HepG2 (cell line): ENCODE data around the gene ZNF213. TPM values are rescaled to one million over a fixed set of nuclear protein-coding genes. Genes with fewer than 3 reads are reported as not detected.
A peak's percentile ranks its signal among the peaks of the same experiment; 100 is the strongest.

Source experiments
- TSC22D2 ChIP-seq: sonication (generic); formaldehyde crosslinking; IDR thresholded peaks from 2 replicates; pipeline ENCODE4 v1.5.1; 2020; ENCODE audit warnings: missing genetic modification reagents, mild to moderate bottlenecking, borderline replicate concordance
- ZFP36L1 ChIP-seq: sonication (generic); formaldehyde crosslinking; IDR thresholded peaks from 2 replicates; pipeline ENCODE4 v1.8.0; 2022; ENCODE audit warnings: mild to moderate bottlenecking, missing genetic modification reagents, moderate library complexity
- ZNF713 ChIP-seq: sonication (generic); formaldehyde crosslinking; IDR thresholded peaks from 2 replicates; pipeline ENCODE4 v1.4.0; 2020; ENCODE audit warnings: mild to moderate bottlenecking, missing genetic modification reagents
- ZNF891 ChIP-seq: sonication (generic); formaldehyde crosslinking; IDR thresholded peaks from 2 replicates; pipeline ENCODE4 v1.5.0; 2020; ENCODE audit warnings: mild to moderate bottlenecking, missing genetic modification reagents
- polyA plus RNA-seq, 8 experiments: library from polyadenylated mRNA; depleted of rRNA in 3 of 8; stranded (reverse) in 7 of 8; unstranded in 1 of 8; fragments of >200 nt; fragmentation: Illumina TruSeq in 4 of 8; extraction: Trizol in 4 of 8; gene quantifications; 2 replicates each; pipeline versions ENCODE4 v1.2.1 to v1.2.3, GENCODE V29; 2011 to 2016; ENCODE audit warnings: low read depth in 4 of 8, missing spikeins in 1 of 8, mixed read lengths in 1 of 8; ENCODE audit not compliant: insufficient read depth in 1 of 8
- total RNA-seq, 5 experiments: library from RNA; depleted of rRNA; stranded (reverse); fragments of >200 nt; fragmentation: Illumina TruSeq; extraction: Trizol; gene quantifications; 2 replicates each; pipeline ENCODE4 v1.2.3, GENCODE V29; 2016; ENCODE audit warnings: low read depth in 1 of 5
- TF ChIP-seq, protein P1 (sequence below): sonication (generic); formaldehyde crosslinking; IDR thresholded peaks from 2 replicates; pipeline ENCODE4 v1.9.0; 2021; ENCODE audit warnings: mild to moderate bottlenecking, missing genetic modification reagents
- TF ChIP-seq, protein P2 (sequence below): sonication (generic); formaldehyde crosslinking; IDR thresholded peaks from 2 replicates; pipeline ENCODE4 v1.4.0; 2020; ENCODE audit warnings: missing genetic modification reagents, borderline replicate concordance
- TF ChIP-seq, protein P3 (sequence below): sonication (generic); formaldehyde crosslinking; IDR thresholded peaks from 2 replicates; pipeline ENCODE4 v1.4.0; 2020; ENCODE audit warnings: missing genetic modification reagents
- TF ChIP-seq, protein P4 (sequence below): sonication (generic); formaldehyde crosslinking; conservative IDR thresholded peaks from 2 replicates; pipeline ENCODE4 v1.4.0; 2020; ENCODE audit warnings: mild to moderate bottlenecking, missing genetic modification reagents, moderate library complexity
- TF ChIP-seq, protein P5 (sequence below): sonication (generic); formaldehyde crosslinking; IDR thresholded peaks from 2 replicates; pipeline ENCODE4 v1.5.0; 2020; ENCODE audit warnings: missing genetic modification reagents, mild to moderate bottlenecking, borderline replicate concordance
- TF ChIP-seq, protein P6 (sequence below): sonication (generic); formaldehyde crosslinking; IDR thresholded peaks from 2 replicates; pipeline ENCODE4 v1.4.0; 2020; ENCODE audit warnings: missing genetic modification reagents

ZNF213 gene
- total and polyA plus RNA-seq, 2 of the 13 experiments (the other 11 are each of a cell fraction or from before 2014, with no cell fraction given) = 0.59 to 0.97 TPM

DNA sequence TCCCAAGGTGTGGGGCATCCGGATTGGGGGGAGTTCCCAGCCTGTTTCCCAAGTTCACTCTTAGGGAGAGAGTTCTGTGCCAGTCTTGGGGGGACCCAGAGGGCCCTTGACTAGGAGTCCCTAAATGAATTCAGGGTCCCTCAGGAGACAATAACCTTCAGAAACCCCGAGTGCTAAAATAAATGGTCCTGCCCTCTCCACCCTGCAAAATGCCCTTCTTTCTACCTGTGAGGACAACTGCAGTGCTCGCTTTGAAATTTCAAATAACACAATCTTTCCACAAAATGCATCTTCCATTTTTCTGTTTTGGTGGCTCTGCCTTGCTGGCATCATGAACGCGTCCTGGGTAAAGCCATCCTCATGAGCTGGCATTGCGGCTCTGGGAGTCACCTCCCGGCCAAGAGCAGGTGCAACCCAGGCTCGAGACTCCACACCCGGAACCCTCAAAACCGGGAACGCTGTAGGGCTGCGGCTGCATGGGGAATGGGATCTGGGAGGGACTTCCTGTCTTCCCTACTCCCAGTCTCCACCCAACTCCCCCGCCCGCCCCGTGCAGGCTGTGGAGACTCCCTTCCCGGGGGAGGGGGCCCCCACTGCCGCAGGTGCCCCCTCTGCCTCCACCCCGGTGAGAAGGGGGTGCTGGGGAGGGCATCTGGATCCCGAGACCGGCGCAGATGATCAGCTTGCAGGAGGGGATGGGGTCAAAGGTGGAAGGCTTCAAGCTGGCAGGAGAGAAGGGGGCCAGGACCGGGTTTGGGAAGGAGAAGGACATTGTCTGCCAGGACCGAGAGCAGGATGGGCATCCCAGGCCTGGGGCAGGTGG lies 22.6 kb upstream of the ZNF213 start, which contains the start of gene ZNF205 (continued):
- TF ChIP-seq, protein P1, sequence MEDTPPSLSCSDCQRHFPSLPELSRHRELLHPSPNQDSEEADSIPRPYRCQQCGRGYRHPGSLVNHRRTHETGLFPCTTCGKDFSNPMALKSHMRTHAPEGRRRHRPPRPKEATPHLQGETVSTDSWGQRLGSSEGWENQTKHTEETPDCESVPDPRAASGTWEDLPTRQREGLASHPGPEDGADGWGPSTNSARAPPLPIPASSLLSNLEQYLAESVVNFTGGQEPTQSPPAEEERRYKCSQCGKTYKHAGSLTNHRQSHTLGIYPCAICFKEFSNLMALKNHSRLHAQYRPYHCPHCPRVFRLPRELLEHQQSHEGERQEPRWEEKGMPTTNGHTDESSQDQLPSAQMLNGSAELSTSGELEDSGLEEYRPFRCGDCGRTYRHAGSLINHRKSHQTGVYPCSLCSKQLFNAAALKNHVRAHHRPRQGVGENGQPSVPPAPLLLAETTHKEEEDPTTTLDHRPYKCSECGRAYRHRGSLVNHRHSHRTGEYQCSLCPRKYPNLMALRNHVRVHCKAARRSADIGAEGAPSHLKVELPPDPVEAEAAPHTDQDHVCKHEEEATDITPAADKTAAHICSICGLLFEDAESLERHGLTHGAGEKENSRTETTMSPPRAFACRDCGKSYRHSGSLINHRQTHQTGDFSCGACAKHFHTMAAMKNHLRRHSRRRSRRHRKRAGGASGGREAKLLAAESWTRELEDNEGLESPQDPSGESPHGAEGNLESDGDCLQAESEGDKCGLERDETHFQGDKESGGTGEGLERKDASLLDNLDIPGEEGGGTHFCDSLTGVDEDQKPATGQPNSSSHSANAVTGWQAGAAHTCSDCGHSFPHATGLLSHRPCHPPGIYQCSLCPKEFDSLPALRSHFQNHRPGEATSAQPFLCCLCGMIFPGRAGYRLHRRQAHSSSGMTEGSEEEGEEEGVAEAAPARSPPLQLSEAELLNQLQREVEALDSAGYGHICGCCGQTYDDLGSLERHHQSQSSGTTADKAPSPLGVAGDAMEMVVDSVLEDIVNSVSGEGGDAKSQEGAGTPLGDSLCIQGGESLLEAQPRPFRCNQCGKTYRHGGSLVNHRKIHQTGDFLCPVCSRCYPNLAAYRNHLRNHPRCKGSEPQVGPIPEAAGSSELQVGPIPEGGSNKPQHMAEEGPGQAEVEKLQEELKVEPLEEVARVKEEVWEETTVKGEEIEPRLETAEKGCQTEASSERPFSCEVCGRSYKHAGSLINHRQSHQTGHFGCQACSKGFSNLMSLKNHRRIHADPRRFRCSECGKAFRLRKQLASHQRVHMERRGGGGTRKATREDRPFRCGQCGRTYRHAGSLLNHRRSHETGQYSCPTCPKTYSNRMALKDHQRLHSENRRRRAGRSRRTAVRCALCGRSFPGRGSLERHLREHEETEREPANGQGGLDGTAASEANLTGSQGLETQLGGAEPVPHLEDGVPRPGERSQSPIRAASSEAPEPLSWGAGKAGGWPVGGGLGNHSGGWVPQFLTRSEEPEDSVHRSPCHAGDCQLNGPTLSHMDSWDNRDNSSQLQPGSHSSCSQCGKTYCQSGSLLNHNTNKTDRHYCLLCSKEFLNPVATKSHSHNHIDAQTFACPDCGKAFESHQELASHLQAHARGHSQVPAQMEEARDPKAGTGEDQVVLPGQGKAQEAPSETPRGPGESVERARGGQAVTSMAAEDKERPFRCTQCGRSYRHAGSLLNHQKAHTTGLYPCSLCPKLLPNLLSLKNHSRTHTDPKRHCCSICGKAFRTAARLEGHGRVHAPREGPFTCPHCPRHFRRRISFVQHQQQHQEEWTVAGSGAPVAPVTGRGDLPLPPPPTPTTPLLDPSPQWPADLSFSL (CRISPR knock-in tag) = no peak
- TF ChIP-seq ZNF891 (no peak), ZFP36L1 (CRISPR knock-in tag) (no peak), TSC22D2 (CRISPR knock-in tag) (no peak), ZNF713 (CRISPR knock-in tag) (no peak)
- TF ChIP-seq, protein P2, sequence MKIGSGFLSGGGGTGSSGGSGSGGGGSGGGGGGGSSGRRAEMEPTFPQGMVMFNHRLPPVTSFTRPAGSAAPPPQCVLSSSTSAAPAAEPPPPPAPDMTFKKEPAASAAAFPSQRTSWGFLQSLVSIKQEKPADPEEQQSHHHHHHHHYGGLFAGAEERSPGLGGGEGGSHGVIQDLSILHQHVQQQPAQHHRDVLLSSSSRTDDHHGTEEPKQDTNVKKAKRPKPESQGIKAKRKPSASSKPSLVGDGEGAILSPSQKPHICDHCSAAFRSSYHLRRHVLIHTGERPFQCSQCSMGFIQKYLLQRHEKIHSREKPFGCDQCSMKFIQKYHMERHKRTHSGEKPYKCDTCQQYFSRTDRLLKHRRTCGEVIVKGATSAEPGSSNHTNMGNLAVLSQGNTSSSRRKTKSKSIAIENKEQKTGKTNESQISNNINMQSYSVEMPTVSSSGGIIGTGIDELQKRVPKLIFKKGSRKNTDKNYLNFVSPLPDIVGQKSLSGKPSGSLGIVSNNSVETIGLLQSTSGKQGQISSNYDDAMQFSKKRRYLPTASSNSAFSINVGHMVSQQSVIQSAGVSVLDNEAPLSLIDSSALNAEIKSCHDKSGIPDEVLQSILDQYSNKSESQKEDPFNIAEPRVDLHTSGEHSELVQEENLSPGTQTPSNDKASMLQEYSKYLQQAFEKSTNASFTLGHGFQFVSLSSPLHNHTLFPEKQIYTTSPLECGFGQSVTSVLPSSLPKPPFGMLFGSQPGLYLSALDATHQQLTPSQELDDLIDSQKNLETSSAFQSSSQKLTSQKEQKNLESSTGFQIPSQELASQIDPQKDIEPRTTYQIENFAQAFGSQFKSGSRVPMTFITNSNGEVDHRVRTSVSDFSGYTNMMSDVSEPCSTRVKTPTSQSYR (CRISPR knock-in tag) = peak; percentile 38; the same call in 1 of the 2 replicates
- TF ChIP-seq, protein P3, sequence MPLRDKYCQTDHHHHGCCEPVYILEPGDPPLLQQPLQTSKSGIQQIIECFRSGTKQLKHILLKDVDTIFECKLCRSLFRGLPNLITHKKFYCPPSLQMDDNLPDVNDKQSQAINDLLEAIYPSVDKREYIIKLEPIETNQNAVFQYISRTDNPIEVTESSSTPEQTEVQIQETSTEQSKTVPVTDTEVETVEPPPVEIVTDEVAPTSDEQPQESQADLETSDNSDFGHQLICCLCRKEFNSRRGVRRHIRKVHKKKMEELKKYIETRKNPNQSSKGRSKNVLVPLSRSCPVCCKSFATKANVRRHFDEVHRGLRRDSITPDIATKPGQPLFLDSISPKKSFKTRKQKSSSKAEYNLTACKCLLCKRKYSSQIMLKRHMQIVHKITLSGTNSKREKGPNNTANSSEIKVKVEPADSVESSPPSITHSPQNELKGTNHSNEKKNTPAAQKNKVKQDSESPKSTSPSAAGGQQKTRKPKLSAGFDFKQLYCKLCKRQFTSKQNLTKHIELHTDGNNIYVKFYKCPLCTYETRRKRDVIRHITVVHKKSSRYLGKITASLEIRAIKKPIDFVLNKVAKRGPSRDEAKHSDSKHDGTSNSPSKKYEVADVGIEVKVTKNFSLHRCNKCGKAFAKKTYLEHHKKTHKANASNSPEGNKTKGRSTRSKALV = no peak
- TF ChIP-seq, protein P4, sequence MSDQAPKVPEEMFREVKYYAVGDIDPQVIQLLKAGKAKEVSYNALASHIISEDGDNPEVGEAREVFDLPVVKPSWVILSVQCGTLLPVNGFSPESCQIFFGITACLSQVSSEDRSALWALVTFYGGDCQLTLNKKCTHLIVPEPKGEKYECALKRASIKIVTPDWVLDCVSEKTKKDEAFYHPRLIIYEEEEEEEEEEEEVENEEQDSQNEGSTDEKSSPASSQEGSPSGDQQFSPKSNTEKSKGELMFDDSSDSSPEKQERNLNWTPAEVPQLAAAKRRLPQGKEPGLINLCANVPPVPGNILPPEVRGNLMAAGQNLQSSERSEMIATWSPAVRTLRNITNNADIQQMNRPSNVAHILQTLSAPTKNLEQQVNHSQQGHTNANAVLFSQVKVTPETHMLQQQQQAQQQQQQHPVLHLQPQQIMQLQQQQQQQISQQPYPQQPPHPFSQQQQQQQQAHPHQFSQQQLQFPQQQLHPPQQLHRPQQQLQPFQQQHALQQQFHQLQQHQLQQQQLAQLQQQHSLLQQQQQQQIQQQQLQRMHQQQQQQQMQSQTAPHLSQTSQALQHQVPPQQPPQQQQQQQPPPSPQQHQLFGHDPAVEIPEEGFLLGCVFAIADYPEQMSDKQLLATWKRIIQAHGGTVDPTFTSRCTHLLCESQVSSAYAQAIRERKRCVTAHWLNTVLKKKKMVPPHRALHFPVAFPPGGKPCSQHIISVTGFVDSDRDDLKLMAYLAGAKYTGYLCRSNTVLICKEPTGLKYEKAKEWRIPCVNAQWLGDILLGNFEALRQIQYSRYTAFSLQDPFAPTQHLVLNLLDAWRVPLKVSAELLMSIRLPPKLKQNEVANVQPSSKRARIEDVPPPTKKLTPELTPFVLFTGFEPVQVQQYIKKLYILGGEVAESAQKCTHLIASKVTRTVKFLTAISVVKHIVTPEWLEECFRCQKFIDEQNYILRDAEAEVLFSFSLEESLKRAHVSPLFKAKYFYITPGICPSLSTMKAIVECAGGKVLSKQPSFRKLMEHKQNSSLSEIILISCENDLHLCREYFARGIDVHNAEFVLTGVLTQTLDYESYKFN (CRISPR knock-in tag) = peak; percentile 61
- TF ChIP-seq, protein P5, sequence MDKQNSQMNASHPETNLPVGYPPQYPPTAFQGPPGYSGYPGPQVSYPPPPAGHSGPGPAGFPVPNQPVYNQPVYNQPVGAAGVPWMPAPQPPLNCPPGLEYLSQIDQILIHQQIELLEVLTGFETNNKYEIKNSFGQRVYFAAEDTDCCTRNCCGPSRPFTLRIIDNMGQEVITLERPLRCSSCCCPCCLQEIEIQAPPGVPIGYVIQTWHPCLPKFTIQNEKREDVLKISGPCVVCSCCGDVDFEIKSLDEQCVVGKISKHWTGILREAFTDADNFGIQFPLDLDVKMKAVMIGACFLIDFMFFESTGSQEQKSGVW (CRISPR knock-in tag) = no peak
- TF ChIP-seq, protein P6, sequence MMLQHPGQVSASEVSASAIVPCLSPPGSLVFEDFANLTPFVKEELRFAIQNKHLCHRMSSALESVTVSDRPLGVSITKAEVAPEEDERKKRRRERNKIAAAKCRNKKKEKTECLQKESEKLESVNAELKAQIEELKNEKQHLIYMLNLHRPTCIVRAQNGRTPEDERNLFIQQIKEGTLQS = no peak
